DND-41 (cell line): ENCODE results near the gene GRM6.

Experiments used
- ATAC-seq: fragments of 200-7000 bp; cut with Tn5 transposase; 3 replicates; pipeline ENCODE4 v1.9.1; 2021; ENCODE audit warnings: low read depth; ENCODE audit not compliant: insufficient read depth
- DNase-seq: peaks from one replicate; pipeline ENCODE4 v3.0.0-alpha.2; 2020
- H2AFZ ChIP-seq: 2 replicates; pipeline ENCODE4 v1.6.0; 2012; ENCODE audit warnings: low read depth, low read length
- H3K27ac ChIP-seq: 2 replicates; pipeline ENCODE4 v1.5.1; 2012; ENCODE audit warnings: low read length, inconsistent platforms
- H3K27me3 ChIP-seq: fragments of 200-600 bp; sonication (generic); 2 replicates; pipeline ENCODE4 v1.6.0; 2012; ENCODE audit warnings: low read length, mild to moderate bottlenecking, inconsistent platforms; ENCODE audit not compliant: insufficient read depth, poor library complexity
- H3K36me3 ChIP-seq: 2 replicates; pipeline ENCODE4 v1.5.1; 2012; ENCODE audit warnings: low read length, inconsistent platforms; ENCODE audit not compliant: insufficient read depth
- H3K4me1 ChIP-seq: 2 replicates; pipeline ENCODE4 v1.5.1; 2012; ENCODE audit warnings: mild to moderate bottlenecking, low read length; ENCODE audit not compliant: insufficient read depth
- H3K4me2 ChIP-seq: 2 replicates; pipeline ENCODE4 v1.6.0; 2012; ENCODE audit warnings: mild to moderate bottlenecking, moderate library complexity, low read length, inconsistent platforms; ENCODE audit not compliant: insufficient read depth
- H3K4me3 ChIP-seq, 2 experiments: fragments of 200-600 bp in 1 of 2; shearing (Covaris generic) in 1 of 2; 2 replicates each; pipeline ENCODE4 v1.5.1; 2012 to 2016; ENCODE audit warnings: inconsistent platforms in 2 of 2, low read length in 2 of 2, mild to moderate bottlenecking in 2 of 2, low read depth in 1 of 2, moderate library complexity in 1 of 2
- H3K79me2 ChIP-seq: 2 replicates; pipeline ENCODE4 v1.6.0; 2012; ENCODE audit warnings: low read length, inconsistent platforms; ENCODE audit not compliant: insufficient read depth
- H3K9ac ChIP-seq: 2 replicates; pipeline ENCODE4 v1.6.0; 2012; ENCODE audit warnings: low read depth, mild to moderate bottlenecking, inconsistent platforms, low read length, moderate library complexity
- H3K9me3 ChIP-seq: 2 replicates; pipeline ENCODE4 v1.5.1; 2012; ENCODE audit warnings: low read length, moderate library complexity, mild to moderate bottlenecking, inconsistent platforms; ENCODE audit not compliant: insufficient read depth, severe bottlenecking
- H4K20me1 ChIP-seq: 2 replicates; pipeline ENCODE4 v1.6.0; 2012; ENCODE audit warnings: low read length; ENCODE audit not compliant: insufficient read depth
- EZH2 ChIP-seq: IDR thresholded peaks from 3 replicates; pipeline ENCODE4 v1.6.1; 2012; ENCODE audit warnings: borderline replicate concordance, low read depth, mild to moderate bottlenecking, moderate library complexity, low read length, inconsistent platforms; ENCODE audit not compliant: severe bottlenecking
- TF ChIP-seq, protein P1 (sequence below): IDR thresholded peaks from 2 replicates; pipeline ENCODE4 v1.5.1; 2012; ENCODE audit warnings: borderline replicate concordance, low read length, moderate library complexity, mild to moderate bottlenecking; ENCODE audit not compliant: poor library complexity, severe bottlenecking; ENCODE audit errors: extremely low read depth

Gene GRM6

DNA sequence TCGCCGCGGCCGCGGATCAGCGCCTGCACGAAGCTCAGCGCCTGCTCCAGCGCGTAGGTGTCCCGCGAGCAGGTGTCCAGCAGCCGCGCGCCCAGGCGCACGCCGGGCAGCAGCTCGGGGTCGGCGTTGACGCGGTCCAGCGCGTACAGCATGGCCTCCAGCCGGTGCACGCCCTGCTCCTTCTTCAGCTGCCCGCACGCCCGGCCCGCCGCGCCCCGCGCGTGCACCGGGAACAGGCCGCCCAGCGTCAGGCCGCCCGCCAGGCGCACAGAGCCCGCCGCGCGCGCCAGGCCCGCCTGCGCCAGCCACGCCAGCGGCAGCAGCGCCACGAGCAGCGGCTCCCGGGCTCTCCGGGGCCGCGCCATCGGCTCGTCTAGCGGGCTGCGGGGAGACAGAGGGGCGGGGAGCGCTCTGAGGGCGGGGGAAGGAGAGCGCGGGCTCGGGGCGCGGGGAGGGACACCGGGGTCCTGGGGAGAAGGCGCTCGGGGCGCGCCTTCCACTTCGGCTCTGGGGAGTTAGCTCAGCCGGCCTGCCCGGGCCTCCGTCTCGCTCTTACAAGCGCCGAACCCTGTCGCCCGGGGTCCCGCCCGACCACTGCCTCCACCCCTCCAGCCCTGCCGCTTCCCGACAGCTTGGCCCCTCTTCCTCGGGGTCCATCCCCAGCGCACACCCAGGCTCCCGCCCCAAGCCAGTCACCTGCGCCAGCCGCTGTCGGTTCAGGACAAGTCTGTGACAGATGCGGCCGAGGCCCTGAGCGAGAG is at the start of gene GRM6:
GRM6 (minus strand) TSS at position 741 of the 761 bp plus-strand sequence; CDS start at position 365, 376 bp downstream.
- H3K27ac ChIP-seq: no peak within 1 kb of the TSS
- no peak within 1 kb of the TSS for H3K9ac ChIP-seq
- no peak within 1 kb of the TSS for H2AFZ ChIP-seq
- H3K4me3 ChIP-seq: no peak within 1 kb of the TSS
- TF ChIP-seq, protein P1, sequence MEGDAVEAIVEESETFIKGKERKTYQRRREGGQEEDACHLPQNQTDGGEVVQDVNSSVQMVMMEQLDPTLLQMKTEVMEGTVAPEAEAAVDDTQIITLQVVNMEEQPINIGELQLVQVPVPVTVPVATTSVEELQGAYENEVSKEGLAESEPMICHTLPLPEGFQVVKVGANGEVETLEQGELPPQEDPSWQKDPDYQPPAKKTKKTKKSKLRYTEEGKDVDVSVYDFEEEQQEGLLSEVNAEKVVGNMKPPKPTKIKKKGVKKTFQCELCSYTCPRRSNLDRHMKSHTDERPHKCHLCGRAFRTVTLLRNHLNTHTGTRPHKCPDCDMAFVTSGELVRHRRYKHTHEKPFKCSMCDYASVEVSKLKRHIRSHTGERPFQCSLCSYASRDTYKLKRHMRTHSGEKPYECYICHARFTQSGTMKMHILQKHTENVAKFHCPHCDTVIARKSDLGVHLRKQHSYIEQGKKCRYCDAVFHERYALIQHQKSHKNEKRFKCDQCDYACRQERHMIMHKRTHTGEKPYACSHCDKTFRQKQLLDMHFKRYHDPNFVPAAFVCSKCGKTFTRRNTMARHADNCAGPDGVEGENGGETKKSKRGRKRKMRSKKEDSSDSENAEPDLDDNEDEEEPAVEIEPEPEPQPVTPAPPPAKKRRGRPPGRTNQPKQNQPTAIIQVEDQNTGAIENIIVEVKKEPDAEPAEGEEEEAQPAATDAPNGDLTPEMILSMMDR: no peak
- TF ChIP-seq EZH2: no peak
- H3K27me3 ChIP-seq: no peaks in the 10 kb centered on the region
- no peaks in the 10 kb centered on the region for H4K20me1 ChIP-seq
- H3K4me1 ChIP-seq: no peaks in the 10 kb centered on the region
- no peaks in the 10 kb centered on the region for H3K9me3 ChIP-seq
- no peak within 1 kb of the TSS for H3K4me2 ChIP-seq
- ATAC-seq (no peak), DNase-seq (no peak)
- H3K79me2 ChIP-seq: no peaks in the 10 kb centered on the region
- H3K36me3 ChIP-seq: no peaks in the 10 kb centered on the region

DNA sequence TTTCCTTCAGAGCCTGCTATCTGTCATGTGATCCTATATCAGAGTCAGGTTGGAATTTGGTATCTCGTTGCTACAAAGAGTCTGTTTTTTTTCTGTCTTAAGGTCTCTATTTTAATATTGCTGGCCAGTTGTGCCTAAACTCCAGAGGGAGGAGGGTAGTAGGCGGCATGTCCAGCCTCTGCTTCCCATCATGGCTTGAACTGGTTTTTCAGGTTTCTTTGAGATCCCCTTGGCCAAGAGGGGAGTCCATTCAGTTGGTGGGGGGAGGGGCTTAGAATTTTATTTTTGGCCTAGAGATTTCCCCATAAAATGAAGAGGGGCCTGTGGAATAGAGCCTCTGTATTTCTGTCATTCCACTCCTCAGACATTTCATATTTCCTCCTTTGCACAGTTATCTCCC is 49.6 kb upstream of the GRM6 start:
- Histone ChIP-seq H2AFZ (no peak overlapping the region), H4K20me1 (no peaks in the 10 kb centered on the region), H3K27ac (no peak overlapping the region), H3K9me3 (peaks cover 3% of the 10 kb centered on the region), H3K4me1 (no peaks in the 10 kb centered on the region), H3K27me3 (no peaks in the 10 kb centered on the region), H3K4me2 (no peak overlapping the region), H3K36me3 (no peaks in the 10 kb centered on the region), H3K4me3 (no peak overlapping the region), H3K79me2 (no peaks in the 10 kb centered on the region), H3K9ac (no peak overlapping the region)
- no peak for ATAC-seq
- TF ChIP-seq EZH2: no peak
- TF ChIP-seq, protein P1: no peak
- DNase-seq: no peak

DNA sequence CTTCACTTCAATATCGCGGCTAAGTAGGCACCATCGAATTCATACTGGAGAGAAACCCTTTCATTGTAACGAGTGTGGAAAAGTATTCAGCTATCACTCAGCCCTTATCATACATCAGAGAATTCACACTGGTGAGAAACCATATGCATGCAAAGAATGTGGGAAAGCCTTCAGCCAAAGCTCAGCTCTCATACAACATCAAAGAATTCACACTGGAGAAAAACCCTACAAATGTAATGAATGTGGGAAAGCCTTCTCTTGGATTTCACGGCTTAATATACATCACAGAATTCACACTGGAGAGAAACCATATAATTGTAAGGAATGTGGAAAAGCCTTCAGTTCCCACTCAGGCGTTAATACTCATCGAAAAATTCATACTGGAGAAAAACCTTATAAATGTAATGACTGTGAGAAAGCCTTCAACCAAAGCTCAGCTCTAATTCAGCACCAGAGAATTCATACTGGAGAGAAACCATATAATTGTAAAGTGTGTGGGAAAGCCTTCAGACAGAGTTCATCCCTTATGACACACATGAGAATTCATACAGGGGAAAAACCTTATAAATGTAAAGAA is 38.0 kb upstream of the GRM6 start:
- no peak overlapping the region for H3K4me2 ChIP-seq
- no peak overlapping the region for H3K27ac ChIP-seq
- peaks cover 51% of the 10 kb centered on the region for H3K9me3 ChIP-seq
- H3K4me1 ChIP-seq: no peaks in the 10 kb centered on the region
- no peaks in the 10 kb centered on the region for H3K79me2 ChIP-seq
- TF ChIP-seq EZH2: no peak
- TF ChIP-seq, protein P1: no peak
- no peak overlapping the region for H3K9ac ChIP-seq
- DNase-seq: no peak
- H3K36me3 ChIP-seq: peaks cover 23% of the 10 kb centered on the region; the same call in 1 of the 2 replicates
- H4K20me1 ChIP-seq: no peaks in the 10 kb centered on the region
- ATAC-seq: no peak
- H3K27me3 ChIP-seq: no peaks in the 10 kb centered on the region
- no peak overlapping the region for H3K4me3 ChIP-seq
- no peak overlapping the region for H2AFZ ChIP-seq
